Superior temporal gyrus (tissue), 1 donor: ENCODE measurements around the gene NOTUM.

Experiments
- DNase-seq: peaks from one replicate; pipeline ENCODE4 v3.0.0-alpha.2; 2016; ENCODE audit errors: extremely low spot score

The NOTUM gene

DNA sequence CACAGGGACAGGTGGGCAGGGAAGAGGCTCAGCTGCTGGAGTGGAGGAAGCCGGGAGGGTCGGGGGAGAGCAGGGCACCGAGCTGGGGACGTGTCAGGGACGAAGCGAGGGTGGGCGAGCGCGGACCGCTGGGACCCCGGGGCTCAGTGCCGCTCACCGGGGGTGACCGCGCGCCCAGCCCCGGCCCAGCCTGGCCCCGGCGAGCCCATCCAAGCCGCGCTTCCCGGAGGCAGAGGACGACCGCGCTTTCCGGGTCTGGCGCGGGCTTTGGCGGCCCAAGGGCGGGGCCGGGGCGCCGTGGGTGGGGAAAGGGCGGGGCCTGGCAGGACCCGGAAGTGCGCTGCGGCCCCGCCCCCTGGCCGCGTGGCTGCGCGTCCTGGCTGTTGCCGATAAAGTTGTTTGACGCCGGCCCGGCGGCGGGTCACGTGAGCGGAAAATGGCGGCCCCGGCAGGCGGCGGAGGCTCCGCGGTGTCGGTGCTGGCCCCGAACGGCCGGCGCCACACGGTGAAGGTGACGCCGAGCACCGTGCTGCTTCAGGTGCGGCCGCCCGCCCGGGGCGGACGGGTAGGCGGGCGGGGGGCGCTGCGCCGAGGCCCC, 16.3 kb upstream of the NOTUM start, which contains the start of gene ASPSCR1:
Gene ASPSCR1 (plus strand): TSS at position 419 of the 598 bp plus-strand sequence. CDS start 18 bp downstream, at position 437.
- DNase-seq: peak; percentile 86

DNA sequence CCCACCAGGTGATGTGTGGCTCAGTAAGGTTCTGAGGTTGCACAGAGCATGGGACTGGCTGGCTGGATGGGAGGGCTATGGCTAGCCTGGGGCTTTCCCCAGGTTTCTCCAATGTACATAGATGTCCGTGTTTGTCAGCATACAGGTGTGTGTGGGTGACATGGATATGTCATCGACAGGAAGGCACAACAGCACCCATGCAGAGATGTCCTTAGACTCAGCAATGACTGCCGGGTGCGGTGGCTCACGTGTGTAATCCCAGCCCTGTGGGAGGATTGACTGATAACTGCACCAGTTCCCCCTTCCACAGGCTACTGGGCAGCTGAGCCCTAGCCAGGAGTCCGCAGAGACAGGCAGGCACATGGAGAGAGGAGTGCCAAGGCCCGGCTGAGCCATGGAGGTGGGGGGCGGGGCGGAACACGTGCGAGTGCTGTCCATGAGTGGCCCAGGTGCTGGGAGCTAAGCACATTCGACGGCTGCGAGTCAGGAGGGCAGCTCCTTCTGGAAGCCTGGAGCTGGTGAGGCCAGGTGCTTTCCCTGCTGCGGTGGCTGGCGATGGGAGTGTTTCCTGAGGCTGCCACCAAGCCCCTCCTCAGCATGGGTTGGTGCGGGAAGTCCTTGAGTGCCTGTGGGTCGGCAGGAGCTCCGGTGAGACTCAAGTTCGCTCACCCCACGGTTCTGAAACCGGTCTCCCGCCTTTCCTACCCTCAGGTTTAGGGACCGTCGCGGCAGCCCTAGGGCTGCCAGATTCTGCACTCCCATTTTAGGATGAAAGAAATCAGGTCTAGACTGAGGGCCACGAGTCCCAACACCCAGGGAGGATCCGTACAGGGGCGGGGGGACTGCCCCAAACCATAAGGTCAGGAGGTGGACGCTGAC, 15.6 kb upstream of the NOTUM start:
- DNase-seq: no peak

- DNase-seq: no peak
These were observed 12.4 kb upstream of the NOTUM start for GRCh38 chr17:81973432-81973831.

DNA sequence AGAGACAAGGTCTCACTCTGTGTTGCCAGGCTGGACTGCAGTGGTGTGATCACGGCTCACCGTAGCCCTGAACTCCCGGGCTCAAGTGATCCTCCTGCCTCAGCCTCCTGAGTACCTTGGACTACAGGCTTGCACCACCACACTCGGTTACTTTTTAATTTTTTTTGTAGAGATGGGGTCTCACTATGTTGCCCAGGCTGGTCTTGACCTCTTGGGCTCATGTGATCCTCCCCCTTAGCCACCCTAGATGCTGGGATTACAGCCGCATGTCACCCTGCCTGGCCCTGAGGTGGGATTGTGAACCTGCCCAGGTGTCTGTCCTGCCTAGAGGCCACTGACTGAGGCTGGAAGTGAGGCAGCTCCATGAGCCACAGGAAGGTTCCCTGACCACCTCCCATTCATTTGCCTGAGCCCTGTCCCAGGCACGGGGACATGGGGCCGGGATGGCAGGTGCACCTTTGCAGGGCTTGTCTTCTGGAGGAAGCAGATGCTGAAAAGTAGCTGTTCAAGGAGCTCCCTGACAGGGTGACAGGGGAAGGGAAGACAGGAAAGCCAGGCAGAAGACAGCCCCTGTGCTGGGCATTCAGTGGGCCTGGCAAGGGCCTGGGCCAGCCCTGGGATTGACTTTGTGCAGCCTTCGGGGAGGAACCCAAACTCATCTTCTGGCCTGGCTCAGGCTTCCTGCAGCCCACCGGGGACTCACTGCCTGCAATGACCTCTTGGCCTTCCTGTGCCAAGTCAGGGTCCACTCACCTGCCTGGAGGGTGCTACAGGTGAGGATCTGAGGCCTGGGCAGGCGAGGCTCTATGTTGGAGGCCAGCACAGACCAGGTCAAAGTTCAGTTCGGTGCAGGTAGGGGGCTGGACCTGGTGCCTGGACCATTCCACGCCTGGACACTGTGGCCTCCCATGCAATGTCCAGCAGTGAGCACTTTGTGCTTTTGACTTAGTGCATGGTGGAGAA, 8.1 kb upstream of the NOTUM start:
- no peak for DNase-seq

GRCh38 chr17:81968396-81968745, 7.4 kb upstream of the NOTUM start:
- DNase-seq: no peak

GRCh38 chr17:81967533-81968395, 6.8 kb upstream of the NOTUM start:
- peak; percentile 84 for DNase-seq

DNA sequence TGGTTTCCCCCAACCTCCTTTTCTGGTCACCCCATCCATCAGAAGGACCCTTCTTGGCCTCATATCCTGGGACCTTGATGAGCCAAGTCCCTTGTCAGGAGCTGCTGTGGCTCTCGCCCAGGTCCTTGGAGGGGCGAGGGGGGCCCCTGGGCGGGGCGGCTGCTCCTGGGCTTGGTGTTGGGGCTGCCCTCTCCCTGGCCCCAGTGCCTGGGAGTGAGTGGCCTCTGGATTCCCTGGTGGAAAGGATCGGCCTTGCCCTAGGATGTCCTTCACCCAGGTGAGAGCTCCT, 6.2 kb upstream of the NOTUM start:
- no peak for DNase-seq

- DNase-seq: no peak
These were observed 5.6 kb upstream of the NOTUM start for GRCh38 chr17:81966343-81967243.

- no peak for DNase-seq
These were observed 3.3 kb upstream of the NOTUM start for GRCh38 chr17:81964081-81964849.

DNA sequence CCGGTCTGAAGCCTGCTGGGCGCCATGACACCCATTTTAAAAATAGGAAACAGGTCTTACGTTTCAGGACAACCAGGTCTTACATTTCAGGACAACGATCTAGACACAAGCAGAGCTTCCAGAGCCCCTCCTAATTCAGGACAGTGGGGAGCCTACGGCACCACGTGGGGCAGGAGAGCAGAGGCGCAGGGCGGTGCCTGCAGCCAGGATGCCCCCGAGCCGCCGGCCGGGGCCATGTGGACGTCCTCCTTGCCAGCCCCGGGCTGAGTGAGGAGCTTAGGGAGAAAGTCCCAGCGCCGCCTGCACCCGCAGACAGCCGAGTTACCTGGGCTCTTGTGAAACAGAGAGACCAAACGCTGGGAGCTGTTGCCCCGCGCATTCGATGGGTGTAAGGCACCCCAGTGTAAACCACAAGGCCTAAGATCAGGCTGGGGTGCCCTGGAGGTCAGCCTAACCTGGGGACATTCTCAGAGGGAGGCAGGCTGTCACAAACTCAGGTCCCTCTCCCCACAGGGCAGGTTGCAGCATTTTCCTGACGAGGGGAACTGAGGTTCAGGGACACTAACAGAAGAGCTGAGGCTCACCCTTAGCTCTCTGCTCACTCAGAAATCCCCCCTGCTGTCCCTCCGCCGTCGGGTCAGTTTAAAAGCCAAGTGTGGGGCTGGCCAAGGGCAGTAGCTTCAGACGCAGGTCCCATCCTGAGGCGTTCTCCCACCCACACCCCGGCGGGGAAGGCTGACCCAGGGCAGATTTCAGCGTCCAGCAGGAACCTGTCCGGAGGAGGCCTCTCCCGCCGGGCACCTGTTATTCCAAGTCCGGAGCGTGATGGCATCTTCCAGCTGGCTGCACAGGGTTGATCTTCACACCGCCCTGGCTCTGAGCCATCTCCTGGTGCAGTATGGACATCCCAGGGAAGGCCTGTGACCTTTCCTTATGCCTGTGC, 1.8 kb upstream of the NOTUM start:
- no peak for DNase-seq

DNA sequence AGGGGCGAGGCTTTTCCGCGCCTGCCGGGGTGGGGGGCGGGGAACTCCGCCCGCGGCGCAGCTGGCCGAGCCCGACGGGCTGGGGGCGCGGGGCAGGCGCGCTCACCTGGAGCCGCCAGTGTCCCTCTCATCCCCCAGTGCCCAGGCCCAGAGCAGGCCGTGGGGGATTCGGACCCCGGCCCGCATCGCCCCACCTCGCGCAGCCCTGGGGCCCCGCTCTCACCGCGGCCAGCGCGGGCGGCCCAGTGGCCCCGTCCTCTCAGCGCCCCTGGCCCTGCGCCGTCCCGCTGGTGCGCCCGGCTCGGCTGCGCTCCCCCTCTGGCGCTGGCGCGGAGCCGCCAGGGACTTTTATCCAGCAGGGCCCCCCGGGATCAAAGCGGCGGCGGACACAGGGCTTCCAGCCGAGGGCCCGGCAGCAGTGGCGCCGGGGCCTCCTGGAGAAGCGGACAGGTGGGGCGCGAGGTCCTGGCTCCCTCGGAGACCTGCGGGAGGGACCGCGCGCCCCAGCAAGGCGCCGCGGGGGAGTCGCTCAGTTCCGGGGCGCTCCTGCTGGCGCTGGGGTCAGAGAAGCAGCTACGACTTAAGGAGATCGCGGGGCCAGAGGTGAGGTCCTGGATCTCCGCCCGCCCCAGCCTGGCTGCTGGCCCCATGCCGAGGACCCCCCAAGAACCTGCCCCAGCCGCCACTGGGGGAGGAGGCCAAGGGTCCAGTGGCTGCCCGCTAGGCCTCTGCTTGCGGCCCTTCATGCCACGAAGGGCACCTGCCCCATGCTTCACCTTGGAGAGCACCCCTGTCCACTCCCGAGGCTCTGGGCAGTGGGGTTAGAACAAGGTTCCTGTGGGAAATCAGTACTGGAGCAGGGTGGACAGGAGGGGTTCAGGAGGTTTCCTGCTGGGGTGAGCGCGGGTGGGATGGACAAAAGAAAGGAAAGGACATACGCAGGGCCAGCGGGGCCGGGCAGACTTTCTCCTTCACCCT, 823 bp upstream of the NOTUM start:
- no peak for DNase-seq

GRCh38 chr17:81960130-81960958, 643 bp downstream of the NOTUM start:
- no peak for DNase-seq

- DNase-seq: peak; percentile 62
These were observed 1.4 kb downstream of the NOTUM start for GRCh38 chr17:81959362-81960129.

DNA sequence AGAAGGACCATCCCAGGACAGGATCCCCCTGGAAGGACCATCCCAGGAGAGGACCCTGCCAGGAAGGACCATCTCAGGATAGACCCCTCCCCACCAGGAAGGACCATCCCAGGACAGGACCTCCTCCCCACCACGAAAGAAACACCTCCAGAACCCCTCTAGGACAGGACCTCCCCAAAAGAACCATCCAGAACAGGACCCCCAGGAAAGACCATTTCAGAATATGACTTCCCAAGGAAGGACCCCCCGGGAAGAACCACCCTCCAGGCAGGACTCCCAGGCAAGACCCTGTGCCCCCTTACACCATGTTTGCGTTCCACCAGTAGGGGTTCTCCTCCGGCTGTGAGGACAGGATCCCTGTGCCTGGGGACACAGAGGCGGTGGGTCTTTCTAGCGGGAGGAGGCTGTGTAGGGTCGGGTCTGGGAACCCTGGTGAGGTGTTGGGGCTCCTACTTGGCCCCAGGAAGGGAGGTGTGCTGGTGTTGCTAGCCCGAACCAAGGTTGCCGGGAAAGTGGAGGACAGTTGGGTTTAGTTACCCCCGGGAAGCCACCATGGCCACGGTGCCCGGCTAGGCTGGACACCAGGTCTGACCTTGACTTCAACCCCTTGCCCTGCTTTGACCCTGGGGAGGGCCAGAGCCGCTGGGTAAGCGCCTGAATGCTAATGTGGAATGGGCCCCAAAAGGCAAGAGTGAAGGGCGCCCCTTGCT, 2.2 kb downstream of the NOTUM start:
- DNase-seq: no peak
